GM12865 (cell line): ENCODE data around the gene GPA33.
A peak's percentile ranks its signal among the peaks of the same experiment; 100 is the strongest.

Experiments
- DNase-seq: peaks from one replicate; pipeline ENCODE4 v3.0.0; 2010; ENCODE audit warnings: low read depth
- H3K4me3 ChIP-seq: 2 replicates; pipeline ENCODE4 v1.5.1; 2011; ENCODE audit warnings: mild to moderate bottlenecking, low read depth, low read length, control low read depth
- CTCF ChIP-seq: IDR thresholded peaks from 2 replicates; pipeline ENCODE4 v1.5.1; 2011; ENCODE audit warnings: low read length, control low read depth, low read depth, inconsistent platforms; ENCODE audit not compliant: insufficient read depth; ENCODE audit errors: missing control alignments

Gene GPA33

GRCh38 chr1:167090314-167090942, at the start of gene GPA33:
Gene GPA33 (minus strand): TSS chr1:167090377. CDS start chr1:167090287, 90 bp downstream.
- TF ChIP-seq CTCF: no peak
- H3K4me3 ChIP-seq: no peak within 1 kb of the TSS
- DNase-seq: peak; percentile 44

GRCh38 chr1:167138703-167139102, 48.5 kb upstream of the GPA33 start:
- no peak for TF ChIP-seq CTCF
- no peak for DNase-seq
- no peak overlapping the region for H3K4me3 ChIP-seq

- TF ChIP-seq CTCF: no peak
- H3K4me3 ChIP-seq: no peak overlapping the region
- no peak for DNase-seq
Observed at GRCh38 chr1:167137793-167138510, 47.8 kb upstream of the GPA33 start.

GRCh38 chr1:167137332-167137781, 47.2 kb upstream of the GPA33 start:
- TF ChIP-seq CTCF: no peak
- H3K4me3 ChIP-seq: no peak overlapping the region
- DNase-seq: no peak

GRCh38 chr1:167136806-167137205, 46.6 kb upstream of the GPA33 start:
- H3K4me3 ChIP-seq: no peak overlapping the region
- TF ChIP-seq CTCF: no peak
- no peak for DNase-seq

- TF ChIP-seq CTCF: no peak
- H3K4me3 ChIP-seq: no peak overlapping the region
- no peak for DNase-seq
Observed at GRCh38 chr1:167136191-167136614, 46.0 kb upstream of the GPA33 start.
